GM19324 (cell line): ENCODE measurements around the gene GRM5.

Experiments used
- ATAC-seq: cut with Tn5 transposase; IDR thresholded peaks from one replicate; pipeline ENCODE4 v1.9.1; 2021; ENCODE audit warnings: mild to moderate bottlenecking, moderate library complexity; ENCODE audit not compliant: unreplicated experiment, low FRiP score

GRM5 gene

GRCh38 chr11:88521799-88522201, 544.0 kb downstream of the GRM5 start:
- ATAC-seq = no peak

GRCh38 chr11:88521399-88521798, 544.4 kb downstream of the GRM5 start:
- ATAC-seq = no peak

GRCh38 chr11:88520391-88520790, 545.4 kb downstream of the GRM5 start:
- no peak for ATAC-seq

GRCh38 chr11:88515002-88515401, 550.8 kb downstream of the GRM5 start:
- ATAC-seq = no peak

GRCh38 chr11:88511006-88511405, 554.8 kb downstream of the GRM5 start:
- ATAC-seq = no peak

- peak; percentile 52 for ATAC-seq
These were observed 556.8 kb downstream of the GRM5 start for GRCh38 chr11:88508759-88509581.

- peak; percentile 10 for ATAC-seq
These were observed 557.4 kb downstream of the GRM5 start for GRCh38 chr11:88508418-88508758.

GRCh38 chr11:88507771-88508417, 557.9 kb downstream of the GRM5 start:
- peak; percentile 10 for ATAC-seq

- ATAC-seq = no peak
These were observed 564.2 kb downstream of the GRM5 start for GRCh38 chr11:88501541-88501940.

GRCh38 chr11:88495836-88496235, 569.9 kb downstream of the GRM5 start:
- no peak for ATAC-seq

GRCh38 chr11:88494848-88495247, 570.9 kb downstream of the GRM5 start:
- no peak for ATAC-seq

- no peak for ATAC-seq
These were observed 574.1 kb downstream of the GRM5 start for GRCh38 chr11:88491674-88492073.

- no peak for ATAC-seq
These were observed 576.8 kb downstream of the GRM5 start for GRCh38 chr11:88489030-88489429.

- no peak for ATAC-seq
These were observed 578.1 kb downstream of the GRM5 start for GRCh38 chr11:88487646-88488045.

- peak; percentile 85 for ATAC-seq
These were observed 580.7 kb downstream of the GRM5 start for GRCh38 chr11:88484873-88485621.

- no peak for ATAC-seq
These were observed 582.9 kb downstream of the GRM5 start for GRCh38 chr11:88482871-88483301.

GRCh38 chr11:88480223-88480622, 585.6 kb downstream of the GRM5 start:
- ATAC-seq = no peak

GRCh38 chr11:88478136-88478815, 587.5 kb downstream of the GRM5 start:
- no peak for ATAC-seq

- ATAC-seq = no peak
These were observed 589.8 kb downstream of the GRM5 start for GRCh38 chr11:88475991-88476418.

- no peak for ATAC-seq
These were observed 591.1 kb downstream of the GRM5 start for GRCh38 chr11:88474655-88475054.
